ENCODE measurements around the gene ANXA11. TPM values are rescaled to one million over a fixed set of nuclear protein-coding genes. Genes with fewer than 3 reads are reported as not detected.

ANXA11 gene
- total and polyA plus RNA-seq, 2 of the 4 experiments (the other 2 are of a cell fraction), result 39.4 to 109 TPM

GRCh38 chr10:80207768-80208370 lies 2.5 kb upstream of the ANXA11 start:
- Histone ChIP-seq H3K18ac (ENCODE audit: low read depth, low read length) (peak overlapping the region; percentile 48), H2AFZ (replicated peaks; ENCODE audit: low read length, poor library complexity) (peak overlapping the region; percentile 90), H2BK15ac (ENCODE audit: low read depth, low read length) (peak overlapping the region; percentile 22; the same call in 1 of the 3 replicates), H3K14ac (replicated peaks; ENCODE audit: low read depth, low read length) (peak overlapping the region; percentile 50), H3K36me3 (ENCODE audit: control insufficient read depth, insufficient read depth, low read length) (no peaks in the 10 kb centered on the region), H4K5ac (ENCODE audit: low read depth, low read length) (peak overlapping the region; percentile 27), H4K91ac (ENCODE audit: insufficient read depth, low read depth, low read length) (peak overlapping the region; percentile 81), H2AK5ac (ENCODE audit: low read depth, low read length) (0 out of 2 replicates have a peak overlapping the region, but pooled peaks have one; percentile 5), H2BK20ac (ENCODE audit: low read depth, low read length) (peak overlapping the region; percentile 48; the same call in 1 of the 2 replicates), H4K8ac (ENCODE audit: low read depth in 2 of 2, low read length in 2 of 2) (peak overlapping the region; percentile 43 to 87), H2BK120ac (ENCODE audit: low read depth, low read length) (peak overlapping the region; percentile 97), H3K9me1 (ENCODE audit: insufficient read depth, low read length) (peaks cover 7% of the 10 kb centered on the region), H3K9me3 (ENCODE audit: control insufficient read depth, insufficient read depth, low read length) (no peaks in the 10 kb centered on the region), H3K79me1 (ENCODE audit: low read depth in 1 of 2, low read length in 2 of 2) (peaks cover 9 to 43% of the 10 kb centered on the region in 2 experiments; a peak in 3 of 4 replicates), H2AK9ac (replicated peaks; ENCODE audit: low read depth, low read length, poor library complexity) (peak overlapping the region; percentile 86), H3K4me2 (ENCODE audit: low read depth, low read length) (peak overlapping the region; percentile 74), H3K4me1 (ENCODE audit: control insufficient read depth, insufficient read depth, low read length) (peaks cover 17% of the 10 kb centered on the region), H4K20me1 (ENCODE audit: insufficient read depth, low read length) (peaks cover 14% of the 10 kb centered on the region), H2BK5ac (ENCODE audit: low read depth, low read length, poor library complexity, severe bottlenecking) (peak overlapping the region; percentile 77), H3K23ac (ENCODE audit: low read depth, low read length) (peak overlapping the region; percentile 41; the same call in 1 of the 2 replicates), H3K4ac (ENCODE audit: low read depth, low read length) (peak overlapping the region; percentile 68), H3K4me3 (ENCODE audit: insufficient read depth, low read depth, low read length) (peak overlapping the region; percentile 39; the same call in 1 of the 2 replicates), H3K9ac (ENCODE audit: low read depth, low read length) (peak overlapping the region; percentile 8), H3K27me3 (ENCODE audit: control insufficient read depth, insufficient read depth, low read length) (no peaks in the 10 kb centered on the region), H3K56ac (ENCODE audit: extremely low read depth, insufficient read depth, low read length) (peak overlapping the region; percentile 88), H3K27ac (ENCODE audit: insufficient read depth, low read length) (peak overlapping the region; percentile 91)
- in situ Hi-C loops (cut with MboI; ENCODE audit: low sequenced_read_pairs), result loop anchor here (10.0 kb wide), 1 partner anchor 53 kb away; no protein-coding TSS in a partner anchor
- ChIA-PET POLR2A (ENCODE audit: unreplicated experiment) (no interaction called here), CTCF (interaction anchor here (1.0 to 1.7 kb wide), 2 partner anchors 14 to 64 kb away, joined by 3 read pairs; no protein-coding TSS in a partner anchor)
- TF ChIP-seq BHLHE40 (IDR thresholded peaks at IDR 0.05; ENCODE audit: low read depth, low read length), result no peak
- no peak for TF ChIP-seq CEBPB (IDR thresholded peaks at IDR 0.05; ENCODE audit: low read depth, low read length)
- no peak for TF ChIP-seq MAZ (IDR thresholded peaks at IDR 0.05; ENCODE audit: borderline replicate concordance, low read depth, low read length)
- WGBS, 2 experiments (ENCODE audit: extremely low coverage in 2 of 2, insufficient read length in 1 of 2), result 40% methylated on average over 3 of the region's 15 CpGs; no CpG with 5 or more reads in 1 of the 2 experiments
- BruUV-seq (replicated peaks), result no TSS peak
- ATAC-seq (ENCODE audit: low read depth) (no peak), DNase-seq (no peak)
- dilution Hi-C loops (cut with HindIII; ENCODE audit: low sequenced_read_pairs, unreplicated experiment), result no loop called here
- intact Hi-C loops (cut with micrococcal nuclease), result no loop called here
